ENCODE results near the gene ABHD17A.

DNA sequence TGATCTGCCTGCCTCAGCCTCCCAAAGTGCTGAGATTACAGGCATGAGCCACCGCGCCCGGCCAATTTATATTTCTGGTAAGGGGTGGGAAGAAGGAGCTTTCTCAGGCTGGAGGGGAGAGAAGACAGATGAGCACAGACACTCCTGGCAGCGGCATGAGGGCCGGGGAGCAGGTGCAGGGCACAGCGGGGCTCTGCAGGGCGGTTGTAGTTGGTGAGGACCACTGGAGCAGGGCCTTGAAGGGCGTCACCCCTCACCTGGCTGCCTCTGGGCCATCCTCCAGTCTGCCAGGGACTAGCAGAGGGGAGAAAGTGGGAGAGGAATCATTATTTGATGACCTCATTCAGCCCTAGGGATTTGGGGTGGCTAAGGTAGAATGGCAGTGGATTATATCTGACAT is 47.1 kb upstream of the ABHD17A start:
- TF ChIP-seq, protein P1, sequence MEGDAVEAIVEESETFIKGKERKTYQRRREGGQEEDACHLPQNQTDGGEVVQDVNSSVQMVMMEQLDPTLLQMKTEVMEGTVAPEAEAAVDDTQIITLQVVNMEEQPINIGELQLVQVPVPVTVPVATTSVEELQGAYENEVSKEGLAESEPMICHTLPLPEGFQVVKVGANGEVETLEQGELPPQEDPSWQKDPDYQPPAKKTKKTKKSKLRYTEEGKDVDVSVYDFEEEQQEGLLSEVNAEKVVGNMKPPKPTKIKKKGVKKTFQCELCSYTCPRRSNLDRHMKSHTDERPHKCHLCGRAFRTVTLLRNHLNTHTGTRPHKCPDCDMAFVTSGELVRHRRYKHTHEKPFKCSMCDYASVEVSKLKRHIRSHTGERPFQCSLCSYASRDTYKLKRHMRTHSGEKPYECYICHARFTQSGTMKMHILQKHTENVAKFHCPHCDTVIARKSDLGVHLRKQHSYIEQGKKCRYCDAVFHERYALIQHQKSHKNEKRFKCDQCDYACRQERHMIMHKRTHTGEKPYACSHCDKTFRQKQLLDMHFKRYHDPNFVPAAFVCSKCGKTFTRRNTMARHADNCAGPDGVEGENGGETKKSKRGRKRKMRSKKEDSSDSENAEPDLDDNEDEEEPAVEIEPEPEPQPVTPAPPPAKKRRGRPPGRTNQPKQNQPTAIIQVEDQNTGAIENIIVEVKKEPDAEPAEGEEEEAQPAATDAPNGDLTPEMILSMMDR (IDR thresholded peaks at IDR 0.05) = no peak
- no peak for TF ChIP-seq POLR2A (IDR thresholded peaks at IDR 0.05)
